Fibroblast of pulmonary artery (primary cell): ENCODE data around the gene RECQL.
A peak's percentile ranks its signal among the peaks of the same experiment; 100 is the strongest.

Experiments
- DNase-seq: peaks from one replicate; pipeline ENCODE4 v3.0.0-alpha.2; 2010; ENCODE audit warnings: low read depth
- H3K4me3 ChIP-seq: replicated peaks from 2 replicates; pipeline ENCODE4 v1.5.1; 2011; ENCODE audit warnings: low read depth, mild to moderate bottlenecking, control low read depth, low read length, moderate library complexity
- CTCF ChIP-seq: IDR thresholded peaks from 2 replicates; pipeline ENCODE4 v1.5.1; 2011; ENCODE audit warnings: mild to moderate bottlenecking, control low read depth, low read length, inconsistent platforms; ENCODE audit errors: missing control alignments

Gene RECQL, protein sequence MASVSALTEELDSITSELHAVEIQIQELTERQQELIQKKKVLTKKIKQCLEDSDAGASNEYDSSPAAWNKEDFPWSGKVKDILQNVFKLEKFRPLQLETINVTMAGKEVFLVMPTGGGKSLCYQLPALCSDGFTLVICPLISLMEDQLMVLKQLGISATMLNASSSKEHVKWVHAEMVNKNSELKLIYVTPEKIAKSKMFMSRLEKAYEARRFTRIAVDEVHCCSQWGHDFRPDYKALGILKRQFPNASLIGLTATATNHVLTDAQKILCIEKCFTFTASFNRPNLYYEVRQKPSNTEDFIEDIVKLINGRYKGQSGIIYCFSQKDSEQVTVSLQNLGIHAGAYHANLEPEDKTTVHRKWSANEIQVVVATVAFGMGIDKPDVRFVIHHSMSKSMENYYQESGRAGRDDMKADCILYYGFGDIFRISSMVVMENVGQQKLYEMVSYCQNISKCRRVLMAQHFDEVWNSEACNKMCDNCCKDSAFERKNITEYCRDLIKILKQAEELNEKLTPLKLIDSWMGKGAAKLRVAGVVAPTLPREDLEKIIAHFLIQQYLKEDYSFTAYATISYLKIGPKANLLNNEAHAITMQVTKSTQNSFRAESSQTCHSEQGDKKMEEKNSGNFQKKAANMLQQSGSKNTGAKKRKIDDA

DNA sequence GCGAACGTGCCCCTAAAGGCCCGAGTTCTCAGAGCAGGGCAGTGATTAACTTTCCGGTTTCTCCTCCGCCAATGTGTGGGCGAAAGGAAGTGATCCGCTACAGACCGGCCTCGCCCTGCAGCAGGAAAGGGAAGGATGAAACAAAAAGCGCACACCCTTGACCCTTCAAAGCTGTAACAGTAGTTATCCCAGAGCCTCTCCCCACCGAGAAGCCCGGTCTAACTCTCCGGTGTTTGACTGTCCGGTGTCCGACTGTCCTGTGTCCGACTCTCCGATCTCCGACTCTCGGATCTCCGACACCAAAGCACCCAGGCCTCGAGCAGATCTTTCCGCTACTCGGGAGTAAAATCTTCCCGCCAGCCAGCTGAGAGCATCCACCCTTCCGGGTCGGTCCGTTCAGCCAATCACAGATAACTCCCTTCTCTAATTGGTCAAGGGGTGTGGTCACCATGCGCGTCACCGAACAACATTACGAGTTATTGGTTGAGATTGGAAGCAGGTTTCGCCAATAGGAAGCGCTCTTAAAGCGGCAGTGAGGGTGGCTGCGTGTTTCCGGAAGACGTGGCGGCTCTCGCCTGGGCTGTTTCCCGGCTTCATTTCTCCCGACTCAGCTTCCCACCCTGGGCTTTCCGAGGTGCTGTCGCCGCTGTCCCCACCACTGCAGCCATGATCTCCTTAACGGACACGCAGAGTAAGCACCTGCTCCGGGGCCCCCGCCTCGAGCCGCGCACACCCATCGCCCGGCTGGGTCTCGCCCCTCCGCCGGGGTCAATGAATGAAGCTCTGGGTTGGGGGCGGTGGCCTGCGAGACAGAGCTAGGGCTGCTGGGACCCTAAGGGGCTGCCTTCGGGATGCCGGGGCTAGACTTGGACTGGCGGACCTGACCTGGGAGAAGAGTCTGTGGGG lies at the start of gene RECQL, which contains the start of gene GOLT1B:
Gene RECQL, minus strand, starts transcription at position 378 of the 906 bp plus-strand sequence. CDS start 2,065 bp downstream, outside the sequence.
Gene GOLT1B, plus strand, starts transcription at position 532 of the 906 bp plus-strand sequence. Its CDS starts 135 bp downstream, at position 667.
- peak; percentile 99 for DNase-seq
- TF ChIP-seq CTCF = no peak
- H3K4me3 ChIP-seq = peak within 1 kb of the TSS; percentile 91

- no peak overlapping the region for H3K4me3 ChIP-seq
- no peak for TF ChIP-seq CTCF
- DNase-seq = no peak
Observed at GRCh38 chr12:21547437-21547836, 46.0 kb upstream of the RECQL start.

- TF ChIP-seq CTCF = no peak
- no peak for DNase-seq
- no peak overlapping the region for H3K4me3 ChIP-seq
Observed at GRCh38 chr12:21546716-21547115, 45.3 kb upstream of the RECQL start.

DNA sequence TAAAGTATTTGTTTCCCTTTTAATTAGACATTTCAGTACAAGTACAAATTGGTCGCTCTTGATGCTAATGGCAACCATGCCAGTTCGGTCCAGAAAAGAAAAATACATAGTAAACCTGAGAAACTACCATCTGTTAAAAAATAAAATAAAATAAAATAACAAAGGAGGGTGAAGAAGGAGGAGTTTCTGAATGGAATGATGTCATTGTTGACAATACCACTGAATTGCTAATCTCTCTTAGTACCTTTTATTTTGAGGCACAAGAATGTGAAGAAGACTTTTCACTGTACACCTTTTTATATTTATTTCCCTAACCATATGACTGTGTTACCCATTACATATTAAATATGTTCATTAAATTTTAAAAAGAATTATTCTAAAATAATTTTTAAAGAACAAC lies 44.1 kb upstream of the RECQL start:
- no peak for TF ChIP-seq CTCF
- no peak overlapping the region for H3K4me3 ChIP-seq
- no peak for DNase-seq

GRCh38 chr12:21543151-21543550 lies 41.7 kb upstream of the RECQL start:
- H3K4me3 ChIP-seq = no peak overlapping the region
- TF ChIP-seq CTCF = no peak
- no peak for DNase-seq

DNA sequence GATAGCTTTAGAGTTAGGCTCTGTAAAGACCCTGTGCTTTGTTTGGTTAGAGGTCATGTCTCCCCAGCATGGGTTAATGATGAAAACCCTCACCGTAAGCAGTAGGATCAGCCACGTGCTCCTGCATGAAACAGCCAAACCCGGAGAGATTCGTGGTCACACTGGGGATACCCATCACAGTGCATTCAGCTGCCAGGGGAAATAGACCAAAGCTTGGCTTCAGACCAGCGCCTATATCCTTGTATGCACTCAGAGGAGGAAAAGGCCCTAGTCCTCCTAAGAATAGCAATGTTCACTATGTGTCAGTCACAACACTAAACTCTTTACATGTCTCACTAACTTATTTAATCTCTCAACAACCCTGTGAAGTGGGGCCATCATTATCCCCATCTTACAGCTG lies 41.0 kb upstream of the RECQL start:
- H3K4me3 ChIP-seq = no peak overlapping the region
- TF ChIP-seq CTCF = no peak
- DNase-seq = no peak
